Activated naive CD8-positive, alpha-beta T cell treated with anti-CD3 and anti-CD28 coated beads, Interleukin-2, amount 50 U/mL, for 16 hours (primary cell): ENCODE data around the gene NEGR1.

Experiments used
- DNase-seq: peaks from one replicate; pipeline ENCODE4 v3.0.0-alpha.2; 2020; ENCODE audit warnings: low read depth, low spot score

NEGR1 gene

DNA sequence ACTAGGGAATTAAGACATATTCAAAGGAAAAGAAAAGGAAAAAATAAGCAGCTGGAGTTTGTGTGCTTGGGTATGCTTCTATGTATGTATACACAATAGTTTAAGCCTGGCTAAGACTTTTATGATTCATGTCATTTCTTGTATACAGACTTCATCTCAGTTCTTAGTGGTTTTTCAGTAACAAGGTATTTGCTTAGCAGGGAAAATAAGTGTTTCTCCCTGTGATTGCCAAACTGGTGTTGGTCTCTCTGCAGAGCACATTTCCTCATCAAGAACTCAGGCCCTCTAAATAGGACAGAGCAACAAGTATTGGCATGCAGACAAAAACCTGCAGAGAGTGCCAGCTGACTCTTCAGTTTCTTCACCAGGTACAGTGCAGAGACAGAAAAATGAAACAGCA lies 717.1 kb downstream of the NEGR1 start:
- no peak for DNase-seq

DNA sequence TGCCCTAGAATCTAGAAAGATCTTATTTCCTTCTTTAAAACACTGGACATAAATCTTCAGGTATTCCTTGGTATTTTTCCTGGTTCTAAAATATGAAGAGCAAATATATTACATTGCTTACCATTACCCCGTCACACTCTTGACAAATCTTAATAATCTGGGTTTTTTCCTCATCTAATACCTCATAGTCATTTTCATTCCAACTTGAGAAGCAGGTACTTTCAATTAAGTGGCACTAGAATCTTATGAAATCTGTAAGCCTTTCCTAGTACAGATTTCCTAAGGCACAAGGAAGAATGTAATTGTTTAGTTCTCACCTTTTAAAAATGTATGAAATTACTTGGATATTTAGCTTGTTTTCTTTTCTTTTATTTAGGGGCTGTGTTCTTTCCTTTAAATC lies 720.0 kb downstream of the NEGR1 start:
- DNase-seq = no peak

DNA sequence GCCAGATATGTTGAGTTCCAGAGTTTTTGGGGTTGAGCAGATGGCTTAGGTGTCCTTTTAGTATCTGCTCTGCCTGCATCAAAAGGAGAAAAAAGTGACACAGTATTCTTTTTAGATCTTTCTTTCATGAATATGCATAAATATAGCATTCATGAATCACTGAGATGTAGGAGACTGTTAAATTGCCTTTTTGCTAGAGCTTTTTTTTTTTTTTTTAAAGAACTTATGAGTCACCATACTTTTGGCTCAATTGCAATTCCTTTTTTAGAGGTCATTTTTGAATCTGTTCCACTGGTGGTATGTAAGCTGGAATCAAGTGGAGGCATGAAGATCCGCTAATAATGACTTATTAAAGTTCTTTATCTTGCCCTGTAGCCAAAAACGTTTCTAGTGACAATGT lies 720.6 kb downstream of the NEGR1 start:
- DNase-seq = no peak

DNA sequence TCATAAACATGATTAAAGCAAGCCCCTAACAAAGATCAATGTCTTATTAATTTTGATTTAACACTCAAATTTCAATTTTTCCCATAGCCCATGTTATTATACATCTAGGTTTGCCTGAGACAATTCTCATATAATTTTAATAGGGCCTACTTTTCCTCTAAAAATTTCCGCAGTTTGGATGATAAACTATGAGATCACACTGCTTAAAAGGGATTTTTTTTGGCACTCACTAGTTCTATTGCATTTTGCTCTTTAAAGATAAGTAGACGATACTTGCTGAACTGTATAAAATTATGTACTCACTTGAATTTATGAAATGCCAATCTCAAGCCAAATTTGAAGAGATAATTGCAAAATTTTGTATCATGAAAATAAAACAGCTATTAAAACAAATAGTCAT lies 721.1 kb downstream of the NEGR1 start:
- DNase-seq = no peak

DNA sequence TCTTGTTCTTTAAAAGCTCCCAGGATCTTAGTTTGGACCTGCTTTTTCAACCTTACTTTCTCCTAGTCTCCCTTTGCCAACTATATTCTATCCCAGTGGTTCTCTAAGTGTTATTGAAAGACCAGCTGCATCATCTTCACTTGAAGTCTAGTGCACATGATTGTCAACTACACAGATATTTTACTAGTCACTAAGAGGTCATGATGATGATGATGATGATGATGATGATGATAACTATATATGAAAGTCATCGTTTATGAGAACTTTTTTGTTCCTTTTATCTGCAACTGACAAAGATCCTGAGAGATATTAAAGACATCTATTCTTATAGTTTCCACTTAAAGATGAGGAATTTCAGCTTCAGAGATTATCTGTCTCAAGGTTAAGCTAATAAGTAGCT lies 722.5 kb downstream of the NEGR1 start:
- no peak for DNase-seq

DNA sequence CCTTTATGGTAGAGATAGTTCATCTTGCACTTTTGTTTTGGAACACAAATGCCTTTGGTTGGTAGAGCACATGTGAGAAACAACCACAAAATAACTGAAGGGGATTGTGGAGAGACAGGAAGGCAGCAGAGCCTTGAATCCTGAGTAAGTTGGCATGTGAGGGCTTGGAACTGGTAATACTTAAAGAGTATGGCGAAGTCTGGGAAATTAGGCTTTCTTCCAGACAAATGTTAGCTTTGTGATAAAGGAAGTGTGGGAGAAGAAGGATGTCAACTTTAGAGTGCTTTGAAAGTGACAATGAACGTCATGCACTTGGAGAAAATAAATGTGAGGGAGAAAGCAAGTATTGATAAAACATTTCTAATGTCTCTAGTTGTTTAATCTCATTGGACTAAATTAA lies 725.2 kb downstream of the NEGR1 start:
- no peak for DNase-seq

DNA sequence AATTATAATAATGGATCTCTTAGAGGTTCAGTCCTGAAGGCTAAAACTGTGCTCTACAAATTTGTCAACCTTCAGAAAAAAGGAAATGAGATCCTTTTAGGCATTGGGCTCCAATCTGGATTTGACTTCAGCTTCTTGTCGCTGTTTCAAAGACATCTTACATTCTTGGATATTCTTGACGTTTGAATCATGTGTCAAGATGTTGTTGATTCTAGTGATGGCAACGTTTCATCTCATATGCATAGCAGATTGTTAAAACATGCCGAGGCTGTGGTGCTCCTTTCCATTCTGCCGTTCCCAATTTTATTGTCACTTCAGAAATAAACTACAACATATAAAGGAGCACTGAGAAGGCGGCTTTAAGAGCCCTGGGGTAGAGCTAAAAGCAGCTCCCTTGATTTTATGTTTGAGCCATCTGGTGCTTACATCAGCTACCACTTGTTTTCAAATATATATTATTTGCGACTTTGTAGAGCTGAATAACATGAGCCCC lies 733.9 kb downstream of the NEGR1 start:
- DNase-seq = no peak

DNA sequence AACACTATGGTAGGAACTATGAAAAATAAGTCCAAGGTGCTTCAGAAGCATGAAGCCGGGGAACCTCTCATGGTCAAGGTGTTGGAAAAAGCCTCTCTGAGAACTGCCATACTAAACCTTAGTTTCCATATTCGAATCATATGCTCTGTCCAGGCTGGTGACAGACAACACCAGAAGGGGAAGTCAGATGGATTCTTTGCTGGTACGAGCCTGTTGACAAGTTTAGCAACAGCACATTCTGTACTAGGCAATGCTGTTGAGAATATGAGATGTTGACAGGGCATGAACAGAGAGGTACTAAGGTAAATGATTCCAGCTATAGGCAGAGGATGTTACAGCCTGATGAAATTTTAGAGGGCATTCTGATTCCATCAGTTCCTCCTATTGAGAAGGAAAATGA lies 740.2 kb downstream of the NEGR1 start:
- no peak for DNase-seq

DNA sequence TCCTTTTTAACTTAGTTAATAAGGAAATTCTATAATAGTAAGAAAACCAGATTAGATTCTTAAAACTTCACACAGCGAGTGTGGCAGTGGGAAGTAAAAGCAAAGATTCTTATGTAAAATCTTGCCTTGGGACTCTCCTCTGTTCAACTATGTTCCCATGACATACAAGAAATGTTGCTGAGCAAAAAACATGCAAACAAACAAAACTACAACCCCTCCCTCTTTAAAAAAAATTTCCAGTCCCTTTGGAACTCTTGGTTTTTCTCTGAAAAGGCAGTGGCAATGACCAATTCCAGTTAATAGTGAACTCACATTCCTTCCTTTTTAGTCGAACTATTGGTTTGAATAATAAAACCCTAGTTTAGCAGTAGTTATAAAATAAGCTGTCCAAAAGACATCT lies 748.4 kb downstream of the NEGR1 start:
- DNase-seq = no peak

DNA sequence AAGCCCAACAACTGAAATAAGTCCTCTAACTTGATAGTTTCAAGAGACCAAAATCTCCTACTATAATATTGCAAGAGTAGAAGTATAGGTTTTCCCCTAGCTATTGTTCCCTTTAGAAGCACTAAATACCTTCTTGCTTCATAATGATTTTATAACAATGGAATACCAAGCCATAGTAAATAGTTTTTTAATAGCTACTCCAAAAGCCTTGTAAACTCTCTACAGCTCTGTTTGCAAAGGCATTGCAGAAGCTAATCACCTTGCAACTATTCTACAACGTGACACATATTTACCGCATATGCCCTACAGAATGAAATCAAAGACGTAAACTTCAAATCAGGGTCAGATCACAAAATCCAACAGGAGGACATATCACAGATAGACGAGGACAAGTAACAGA lies 750.0 kb downstream of the NEGR1 start:
- DNase-seq = no peak

DNA sequence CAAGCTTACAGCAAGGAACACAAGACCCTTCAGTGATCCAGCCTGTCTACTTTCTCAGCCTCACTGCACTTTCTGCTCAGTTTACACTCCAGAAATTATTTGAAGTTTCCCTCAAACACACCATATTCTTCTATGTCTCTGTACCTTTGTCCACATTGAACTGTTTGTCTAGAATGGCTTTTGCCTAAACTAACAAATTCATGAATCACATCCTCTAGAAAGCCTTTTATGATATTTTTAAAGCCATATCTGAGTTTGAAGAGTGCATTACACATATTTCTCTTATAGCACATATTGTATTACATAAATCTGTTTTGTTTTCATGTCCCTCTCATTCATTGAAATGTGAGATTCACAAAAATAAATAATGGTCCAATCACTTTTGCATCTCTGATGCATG lies 755.5 kb downstream of the NEGR1 start:
- no peak for DNase-seq

DNA sequence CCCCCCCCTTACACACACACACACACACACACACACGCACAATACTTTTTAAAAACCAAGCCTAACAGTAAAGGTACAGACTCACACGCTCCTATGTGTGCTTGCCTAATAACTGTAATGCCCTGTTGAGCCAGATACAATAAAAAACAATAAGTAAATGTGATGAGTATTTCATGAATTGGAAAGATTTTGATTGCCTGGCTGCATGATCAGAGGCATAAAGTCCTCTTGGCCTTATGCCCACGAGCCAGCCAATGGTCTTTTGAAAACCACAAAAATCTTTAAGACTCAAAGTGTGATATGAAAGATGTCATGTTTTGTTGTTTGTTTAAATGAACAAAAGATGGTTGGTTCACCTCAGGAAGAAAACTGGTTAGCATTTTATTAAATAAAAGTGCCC lies 759.6 kb downstream of the NEGR1 start:
- DNase-seq = no peak

DNA sequence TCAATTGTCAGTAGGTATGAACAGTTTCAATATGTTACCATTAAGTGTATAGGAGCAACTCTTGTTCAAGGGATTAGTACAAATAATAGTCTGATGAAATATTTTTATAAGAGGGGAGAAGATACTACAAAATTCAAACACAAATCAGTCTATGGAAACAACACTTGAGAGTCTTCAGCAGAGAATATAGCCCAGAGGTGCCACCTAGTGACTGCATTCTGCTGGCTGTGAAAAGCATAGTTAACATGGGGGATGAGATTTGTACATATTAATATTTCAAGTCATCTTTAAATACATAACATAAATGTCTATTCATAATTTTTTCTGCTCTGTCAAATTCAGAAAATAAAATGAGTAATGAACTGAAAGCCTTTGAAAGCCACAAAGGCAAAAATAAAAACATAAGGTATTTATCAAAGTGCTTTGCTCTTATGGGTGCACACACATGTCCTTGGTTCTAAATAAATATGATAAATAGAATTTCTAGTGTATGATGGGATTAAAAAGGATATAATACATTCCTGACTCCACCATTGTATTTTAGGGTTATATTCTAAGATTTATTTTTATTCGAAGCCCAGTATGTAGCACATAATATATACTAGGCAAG lies 760.6 kb downstream of the NEGR1 start:
- no peak for DNase-seq

DNA sequence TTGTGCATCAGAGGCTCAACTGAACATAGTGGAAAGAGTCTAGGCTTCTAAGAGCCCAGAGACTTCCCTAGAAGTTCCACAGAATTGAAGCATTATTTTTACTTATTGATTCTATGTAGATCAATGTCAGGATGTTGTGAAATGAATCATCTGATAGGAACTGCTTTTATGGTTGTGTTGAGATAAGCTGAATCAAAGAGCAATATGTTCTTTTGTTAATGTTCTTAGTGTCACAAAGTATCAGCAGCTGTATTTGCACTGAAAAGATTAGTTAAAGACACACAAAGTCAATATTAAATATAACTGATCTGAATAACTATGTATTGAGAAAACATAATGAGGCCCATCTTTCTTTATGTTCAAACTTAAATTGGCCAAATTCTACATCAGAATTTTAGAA lies 770.8 kb downstream of the NEGR1 start:
- DNase-seq = no peak

DNA sequence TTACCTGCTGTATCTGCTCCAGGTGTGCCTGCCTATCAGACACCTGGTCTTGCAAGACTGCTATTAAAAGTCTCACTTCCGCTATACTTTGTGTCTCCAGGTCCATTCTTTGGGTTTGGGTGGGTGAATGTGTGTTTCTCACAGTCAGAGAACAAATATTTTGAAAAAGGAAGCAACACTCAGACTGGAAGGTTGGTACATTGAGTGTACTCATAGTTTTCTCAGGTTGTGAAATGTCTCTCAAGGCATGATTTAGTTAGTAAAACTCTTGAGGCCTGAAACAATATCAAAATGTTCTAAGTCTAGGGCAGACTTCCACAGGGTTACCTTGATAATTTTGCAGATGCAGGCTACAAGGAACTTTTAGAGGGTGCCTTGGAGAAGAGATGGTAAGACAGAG lies 771.6 kb downstream of the NEGR1 start:
- no peak for DNase-seq

DNA sequence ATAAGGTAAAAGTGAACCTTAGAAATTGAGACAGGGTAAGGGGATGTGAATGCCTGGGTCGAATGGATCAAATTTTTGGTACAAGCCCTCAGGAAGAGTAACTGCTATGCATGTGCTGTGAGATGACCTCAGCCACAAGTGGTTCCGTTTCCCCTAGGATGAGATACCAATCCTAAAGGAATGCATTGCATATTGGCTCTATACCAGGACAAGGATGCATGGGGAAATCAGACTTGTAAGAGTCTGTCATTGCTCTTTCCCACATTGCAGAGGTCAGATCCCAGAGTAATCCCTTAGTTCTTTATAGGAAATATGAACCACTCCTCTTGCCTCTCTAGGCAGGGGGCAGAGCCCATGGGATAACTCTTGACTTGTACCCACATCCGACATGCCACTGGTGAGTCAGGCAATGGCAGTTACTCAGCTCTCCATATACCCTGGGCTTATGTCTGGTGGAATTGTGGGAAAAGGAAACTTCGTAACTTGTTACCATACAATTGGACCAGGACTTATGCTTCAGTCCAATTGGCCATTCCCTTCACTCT lies 773.2 kb downstream of the NEGR1 start:
- DNase-seq = no peak

DNA sequence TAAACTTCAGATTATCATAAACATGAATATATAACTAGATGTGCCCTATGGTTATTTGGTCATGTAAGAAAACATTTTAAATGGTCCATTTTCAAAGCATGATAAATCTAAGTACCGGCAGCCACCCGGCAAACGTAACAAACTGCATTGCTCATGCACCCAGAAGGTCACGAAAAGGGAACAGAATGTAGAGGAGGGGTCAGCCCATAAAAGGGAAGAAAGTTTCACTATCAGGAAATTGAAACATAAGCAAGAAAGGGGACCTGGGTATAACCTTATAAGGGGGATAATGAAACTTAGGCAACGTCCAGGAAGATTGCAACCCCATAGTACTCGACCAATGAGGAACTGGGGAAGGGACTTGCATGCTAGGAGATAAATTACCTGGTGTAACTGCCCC lies 780.3 kb downstream of the NEGR1 start:
- no peak for DNase-seq

DNA sequence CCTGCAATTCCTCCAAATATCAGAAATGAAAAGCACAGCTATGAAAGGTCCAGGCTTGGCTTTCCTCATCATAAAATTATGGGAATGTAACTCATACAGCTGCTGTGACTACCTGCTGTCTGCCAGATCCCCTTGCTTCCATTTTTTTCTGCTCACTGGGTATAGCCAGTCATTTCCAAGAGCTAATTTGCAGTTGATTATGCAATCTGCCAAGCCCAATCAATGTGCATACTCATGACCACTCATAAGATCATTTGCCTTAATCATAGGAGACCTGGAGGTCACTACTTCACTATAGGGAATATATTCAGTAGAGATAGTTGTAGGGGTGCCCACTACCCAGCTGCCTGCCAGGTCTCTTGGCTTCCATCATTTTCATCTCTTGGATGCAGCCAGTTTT lies 783.8 kb downstream of the NEGR1 start:
- DNase-seq = no peak

DNA sequence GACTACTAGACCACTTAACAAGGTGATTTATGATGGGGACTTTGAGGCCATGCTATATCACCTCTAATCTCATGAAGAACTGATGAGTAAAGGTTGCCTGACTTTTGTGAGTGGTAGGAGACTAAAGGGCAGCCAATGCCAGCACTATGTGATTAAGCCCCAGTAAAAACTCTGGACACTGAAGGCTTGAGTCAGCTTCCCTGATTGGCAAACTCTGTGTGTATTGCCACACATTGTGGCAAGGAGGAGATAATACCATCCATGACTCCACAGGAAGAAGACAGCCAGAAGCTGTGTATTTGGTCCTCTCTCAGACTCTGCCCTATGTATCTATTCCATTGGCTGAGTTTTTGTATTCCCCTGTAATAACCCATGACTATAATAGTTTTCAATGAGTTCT lies 788.2 kb downstream of the NEGR1 start:
- no peak for DNase-seq

DNA sequence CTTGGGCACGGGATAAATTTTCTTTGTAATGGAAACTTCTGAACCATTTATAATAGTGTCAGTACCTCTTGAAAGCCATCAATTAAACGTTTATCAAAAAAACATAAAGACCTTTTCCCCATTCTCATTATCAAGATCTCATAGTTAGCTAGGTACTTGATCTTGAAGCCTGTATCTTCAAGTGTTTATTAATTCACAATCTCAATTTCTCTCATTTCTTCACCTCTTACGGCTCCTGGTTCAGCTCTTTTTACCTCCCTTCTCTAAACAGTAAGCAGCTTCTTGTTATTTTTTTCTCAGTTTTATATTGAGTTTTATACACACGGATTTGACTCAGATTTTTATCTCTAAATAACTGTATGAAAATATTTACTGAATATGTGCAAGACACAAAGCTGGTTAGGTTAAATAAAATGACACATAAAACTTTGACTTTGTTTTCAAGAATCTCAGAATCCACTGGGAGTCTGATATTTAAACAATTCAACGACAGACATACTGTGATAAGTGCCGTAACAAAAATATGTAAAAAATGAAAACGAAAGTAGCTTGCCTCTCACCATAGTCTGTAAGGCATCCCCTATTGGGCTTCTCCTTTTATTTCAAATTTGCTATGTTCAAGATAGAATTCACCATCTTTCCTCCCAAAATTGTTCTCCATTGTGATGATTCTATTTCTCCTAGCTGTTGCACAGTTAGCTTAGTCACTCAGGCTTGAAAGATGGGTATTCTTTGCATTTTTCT lies 789.9 kb downstream of the NEGR1 start:
- no peak for DNase-seq

DNA sequence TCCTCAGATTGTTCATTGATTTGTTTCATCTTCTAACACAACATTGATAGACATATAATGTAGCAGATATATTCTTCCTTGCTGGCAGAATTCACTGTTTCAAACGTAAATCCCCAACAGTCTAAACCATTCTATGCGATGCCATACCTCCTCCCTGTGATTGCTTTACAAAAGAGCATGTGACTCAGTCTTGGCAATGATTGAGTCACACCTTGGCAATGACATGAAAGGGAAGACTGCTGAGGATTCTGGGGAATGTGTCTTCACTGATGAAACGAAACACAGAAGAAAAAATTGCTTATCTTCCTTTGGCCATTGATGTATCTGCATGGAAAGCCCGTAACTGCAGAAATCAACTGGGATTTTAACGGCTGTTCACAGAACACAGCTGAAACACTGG lies 791.9 kb downstream of the NEGR1 start:
- DNase-seq = no peak

DNA sequence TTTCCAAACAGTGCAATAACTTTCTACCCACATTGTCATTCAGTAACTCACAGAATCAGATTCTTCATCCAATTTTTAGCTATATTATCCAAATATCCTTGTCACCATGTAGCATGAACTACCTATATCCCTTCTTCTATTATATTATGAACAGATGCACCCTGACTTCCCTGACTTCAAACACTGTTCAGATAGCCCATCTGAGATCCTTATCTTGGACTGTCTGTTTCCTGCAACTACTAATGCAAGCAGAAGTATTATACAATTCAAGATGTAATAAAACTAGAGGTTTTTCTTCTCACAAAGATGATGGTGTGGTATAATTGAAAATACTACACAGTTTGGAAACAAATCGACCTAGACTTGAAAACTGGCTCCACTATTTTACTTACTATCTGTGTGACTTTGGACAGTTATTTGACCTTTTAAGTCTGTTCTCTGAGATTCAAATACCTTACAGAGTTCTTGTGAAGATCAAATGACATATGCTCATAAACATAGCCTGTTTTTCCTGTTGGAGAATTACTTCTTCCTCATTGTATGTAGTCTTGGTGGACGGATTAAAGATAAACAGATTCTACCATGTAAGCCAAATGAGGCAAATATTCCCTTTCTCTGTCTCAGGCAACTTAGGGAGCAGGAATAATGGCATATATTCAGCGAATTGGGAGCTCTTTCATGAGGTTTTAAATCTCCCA lies 793.6 kb downstream of the NEGR1 start:
- no peak for DNase-seq

DNA sequence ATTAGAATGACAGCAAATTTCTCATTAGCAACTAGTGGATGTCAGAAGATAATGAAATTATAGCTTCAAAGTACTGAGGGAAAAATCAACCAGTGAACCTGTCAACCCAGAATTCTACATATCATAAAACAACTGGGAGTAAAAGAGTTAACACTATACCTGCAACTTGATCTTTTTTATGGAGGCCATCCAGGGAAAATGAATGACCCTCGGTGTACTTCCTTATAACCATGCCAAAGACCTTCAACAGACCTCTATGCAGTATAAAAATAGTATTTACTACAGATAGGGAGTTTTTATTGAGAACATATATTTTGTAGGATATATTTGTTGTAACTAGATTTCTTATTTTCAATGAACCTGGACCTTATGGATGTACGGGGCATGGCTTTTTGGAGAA lies 809.0 kb downstream of the NEGR1 start:
- DNase-seq = no peak
